ENCODE measurements around the gene FFAR3. TPM values are rescaled to one million over a fixed set of nuclear protein-coding genes. Genes with fewer than 3 reads are reported as not detected.

Gene FFAR3, protein sequence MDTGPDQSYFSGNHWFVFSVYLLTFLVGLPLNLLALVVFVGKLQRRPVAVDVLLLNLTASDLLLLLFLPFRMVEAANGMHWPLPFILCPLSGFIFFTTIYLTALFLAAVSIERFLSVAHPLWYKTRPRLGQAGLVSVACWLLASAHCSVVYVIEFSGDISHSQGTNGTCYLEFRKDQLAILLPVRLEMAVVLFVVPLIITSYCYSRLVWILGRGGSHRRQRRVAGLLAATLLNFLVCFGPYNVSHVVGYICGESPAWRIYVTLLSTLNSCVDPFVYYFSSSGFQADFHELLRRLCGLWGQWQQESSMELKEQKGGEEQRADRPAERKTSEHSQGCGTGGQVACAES
- not detected in 2 replicates for total RNA-seq

DNA sequence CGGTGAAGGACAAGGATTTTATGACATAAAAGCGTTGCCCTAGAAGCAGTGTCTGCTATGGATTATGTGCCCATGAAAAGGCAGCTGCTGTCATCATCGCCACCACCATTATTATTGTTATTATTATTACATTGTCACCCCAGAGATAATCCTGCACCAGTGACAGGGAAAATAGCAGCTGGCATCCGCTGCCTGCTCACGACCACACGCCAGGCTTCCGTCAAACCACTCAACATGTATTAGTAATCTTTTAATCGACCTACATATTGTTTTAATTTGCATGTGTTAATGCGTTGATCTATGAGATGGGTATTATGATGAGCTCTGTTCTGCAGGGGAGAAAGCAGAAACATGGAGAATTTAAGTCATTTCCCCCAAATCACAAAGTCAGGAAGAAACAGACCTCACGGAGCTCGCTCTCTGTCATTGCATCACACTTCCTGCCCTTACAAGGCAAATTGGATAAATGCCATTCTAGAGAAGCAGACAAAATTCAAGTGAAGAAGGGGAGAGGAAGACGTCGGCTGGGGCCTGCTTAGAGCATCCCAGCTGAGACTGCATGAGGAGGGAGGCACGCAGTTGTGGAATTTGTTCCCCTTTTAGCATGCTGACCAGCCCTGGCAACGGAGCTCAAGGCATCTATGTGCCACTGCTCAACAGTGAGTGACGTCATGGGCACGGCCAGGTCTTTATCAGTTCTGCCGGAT, at the start of gene FFAR3:
FFAR3 (plus strand) TSS at position 594 of the 707 bp plus-strand sequence. CDS start 431 bp downstream, outside the sequence.
- DNase-seq (ENCODE audit: low read depth) (peak; percentile 1), FAIRE-seq (no peak)
- no peak for TF ChIP-seq CTCF (IDR thresholded peaks at IDR 0.05; ENCODE audit: insufficient read depth, low read length, severe bottlenecking)
- Histone ChIP-seq H3K36me3 (ENCODE audit: control insufficient read depth, insufficient read depth, low read length) (no peaks in the 10 kb centered on the region), H3K27me3 (ENCODE audit: control insufficient read depth, insufficient read depth, low read length) (peaks cover 2% of the 10 kb centered on the region), H3K4me3 (ENCODE audit: low read depth, low read length) (no peak within 1 kb of the TSS)

GRCh38 chr19:35308910-35309309, 49.4 kb upstream of the FFAR3 start:
- DNase-seq (ENCODE audit: low read depth) = no peak
- no peak overlapping the region for H3K4me3 ChIP-seq (ENCODE audit: low read depth, low read length)
- H3K36me3 ChIP-seq (ENCODE audit: control insufficient read depth, insufficient read depth, low read length) = no peaks in the 10 kb centered on the region
- no peak for FAIRE-seq
- TF ChIP-seq CTCF (IDR thresholded peaks at IDR 0.05; ENCODE audit: insufficient read depth, low read length, severe bottlenecking) = no peak
- H3K27me3 ChIP-seq (ENCODE audit: control insufficient read depth, insufficient read depth, low read length) = no peaks in the 10 kb centered on the region

DNA sequence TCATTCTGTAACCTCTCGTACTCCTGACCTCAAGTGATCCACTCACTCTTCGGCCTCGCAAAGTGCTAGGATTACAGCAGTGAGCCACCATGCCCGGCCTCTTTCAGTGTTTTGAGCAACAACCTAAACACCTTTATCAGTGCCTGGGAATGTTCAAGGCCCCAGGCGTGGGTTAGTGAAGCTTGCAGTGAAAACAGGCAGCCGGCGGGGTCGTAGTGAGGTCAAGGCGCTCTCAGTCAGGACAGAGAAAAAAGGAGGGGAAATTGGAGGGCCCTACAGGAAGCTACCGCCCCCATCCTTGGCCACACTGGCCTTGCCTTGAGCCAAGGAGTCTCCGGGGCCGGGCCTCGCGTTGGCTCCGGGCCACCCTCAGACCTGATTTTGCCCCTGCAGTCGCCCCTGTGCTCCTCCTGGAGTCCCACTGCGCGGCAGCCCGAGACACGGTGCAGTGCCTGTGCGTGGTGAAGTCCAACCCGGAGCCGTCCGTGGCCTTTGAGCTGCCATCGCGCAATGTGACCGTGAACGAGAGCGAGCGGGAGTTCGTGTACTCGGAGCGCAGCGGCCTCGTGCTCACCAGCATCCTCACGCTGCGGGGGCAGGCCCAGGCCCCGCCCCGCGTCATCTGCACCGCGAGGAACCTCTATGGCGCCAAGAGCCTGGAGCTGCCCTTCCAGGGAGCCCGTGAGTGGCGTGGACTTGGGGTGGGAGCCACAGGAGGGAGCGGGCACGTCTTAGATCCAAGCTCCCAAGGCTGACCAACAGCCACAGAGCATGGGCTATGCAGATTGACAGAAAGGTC, 48.6 kb upstream of the FFAR3 start:
- Histone ChIP-seq H3K4me3 (ENCODE audit: low read depth, low read length) (no peak overlapping the region), H3K36me3 (ENCODE audit: control insufficient read depth, insufficient read depth, low read length) (no peaks in the 10 kb centered on the region), H3K27me3 (ENCODE audit: control insufficient read depth, insufficient read depth, low read length) (no peaks in the 10 kb centered on the region)
- FAIRE-seq (no peak), DNase-seq (ENCODE audit: low read depth) (no peak)
- TF ChIP-seq CTCF (IDR thresholded peaks at IDR 0.05; ENCODE audit: insufficient read depth, low read length, severe bottlenecking) = no peak

DNA sequence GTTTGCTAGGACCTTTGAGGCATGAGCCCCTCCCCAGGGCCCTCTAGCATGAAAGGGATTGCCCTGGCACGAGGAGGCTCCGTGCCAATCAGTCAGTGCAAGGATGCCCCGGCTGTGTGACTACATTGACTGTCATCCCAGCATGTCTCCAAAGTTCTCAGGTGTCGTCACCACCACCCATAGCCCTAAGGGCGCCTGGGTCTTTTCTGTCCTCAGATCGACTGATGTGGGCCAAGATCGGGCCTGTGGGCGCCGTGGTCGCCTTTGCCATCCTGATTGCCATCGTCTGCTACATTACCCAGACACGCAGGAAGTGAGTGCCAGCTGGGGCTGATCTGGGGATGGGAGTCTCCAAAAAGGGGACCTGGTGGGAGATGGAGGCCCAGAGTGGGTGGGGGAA, 47.9 kb upstream of the FFAR3 start:
- no peak for FAIRE-seq
- no peaks in the 10 kb centered on the region for H3K27me3 ChIP-seq (ENCODE audit: control insufficient read depth, insufficient read depth, low read length)
- no peak for TF ChIP-seq CTCF (IDR thresholded peaks at IDR 0.05; ENCODE audit: insufficient read depth, low read length, severe bottlenecking)
- DNase-seq (ENCODE audit: low read depth) = no peak
- no peak overlapping the region for H3K4me3 ChIP-seq (ENCODE audit: low read depth, low read length)
- no peaks in the 10 kb centered on the region for H3K36me3 ChIP-seq (ENCODE audit: control insufficient read depth, insufficient read depth, low read length)

GRCh38 chr19:35310811-35311465, 47.3 kb upstream of the FFAR3 start:
- TF ChIP-seq CTCF (IDR thresholded peaks at IDR 0.05; ENCODE audit: insufficient read depth, low read length, severe bottlenecking) = no peak
- Histone ChIP-seq H3K27me3 (ENCODE audit: control insufficient read depth, insufficient read depth, low read length) (no peaks in the 10 kb centered on the region), H3K4me3 (ENCODE audit: low read depth, low read length) (no peak overlapping the region), H3K36me3 (ENCODE audit: control insufficient read depth, insufficient read depth, low read length) (no peaks in the 10 kb centered on the region)
- DNase-seq (ENCODE audit: low read depth) (no peak), FAIRE-seq (no peak)
